ENCODE data around the gene SLC6A19. TPM values are rescaled to one million over a fixed set of nuclear protein-coding genes. Genes with fewer than 3 reads are reported as not detected.

SLC6A19 gene
- polyA plus RNA-seq, 1 of the 3 experiments (the other 2 are of a cell fraction) = not detected

DNA sequence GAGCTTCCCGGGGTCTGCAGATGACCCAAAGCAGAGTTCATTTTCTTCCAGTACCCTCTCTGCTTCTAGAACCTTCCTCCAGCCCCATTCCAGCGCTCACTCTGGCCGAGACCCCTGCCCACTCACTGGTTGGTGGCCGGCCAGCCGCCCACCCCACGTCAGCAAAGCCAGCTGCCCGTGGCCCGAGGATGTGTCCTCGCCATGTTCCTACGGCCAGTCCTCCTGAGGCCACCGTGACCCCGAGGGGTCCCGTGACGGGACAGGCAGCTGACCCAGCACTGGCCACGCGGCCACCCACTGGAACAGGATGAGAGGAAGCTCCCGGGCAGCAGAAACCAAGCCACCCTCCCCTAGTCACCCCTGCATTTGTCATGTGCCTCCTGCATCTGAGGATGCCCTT lies 39.1 kb upstream of the SLC6A19 start:
- no peak overlapping the region for H2AFZ ChIP-seq (ENCODE audit: low read depth)
- H3K79me2 ChIP-seq (ENCODE audit: insufficient read depth) = no peaks in the 10 kb centered on the region
- no peaks in the 10 kb centered on the region for H3K9me2 ChIP-seq
- no peak for DNase-seq
- 70% methylated on average over 11 of the region's 17 CpGs for WGBS (ENCODE audit: low lambda C conversion rate)
- ChIA-PET POLR2A (no interaction called here), CTCF (interaction anchor here (0.9 to 2.3 kb wide), 8 partner anchors 8 to 483 kb away, joined by 3 to 10 read pairs (median 4); partner anchors contain the start of gene NKD2)
- H3K4me3 ChIP-seq (ENCODE audit: low read depth in 2 of 2, low read length in 1 of 2) = no peak overlapping the region
- H3F3A ChIP-seq (replicated peaks; ENCODE audit: insufficient read depth) = no peaks in the 10 kb centered on the region
- no peaks in the 10 kb centered on the region for H3K9me3 ChIP-seq
- H3K27ac ChIP-seq (ENCODE audit: low read depth in 2 of 2, low read length in 1 of 2) = no peak overlapping the region
- H3K27me3 ChIP-seq (ENCODE audit: insufficient read depth) = no peaks in the 10 kb centered on the region
- H3K9ac ChIP-seq = no peak overlapping the region
- TF ChIP-seq FOXM1 (IDR thresholded peaks at IDR 0.05; ENCODE audit: low read depth) (no peak), MEF2A (IDR thresholded peaks at IDR 0.05; ENCODE audit: borderline replicate concordance, low read depth) (no peak), SIN3A (IDR thresholded peaks at IDR 0.05; ENCODE audit: borderline replicate concordance, low read depth, low read length) (no peak), YY1 (IDR thresholded peaks at IDR 0.05; ENCODE audit: low read depth) (no peak), USF2 (IDR thresholded peaks at IDR 0.05; ENCODE audit: borderline replicate concordance, low read depth, low read length) (no peak), ELF1 (IDR thresholded peaks at IDR 0.05) (no peak), TAF1 (IDR thresholded peaks at IDR 0.05; ENCODE audit: borderline replicate concordance, low read depth, low read length) (no peak), RFX5 (IDR thresholded peaks at IDR 0.05; ENCODE audit: low read length) (no peak), TEAD4 (IDR thresholded peaks at IDR 0.05; ENCODE audit: borderline replicate concordance, insufficient read depth) (no peak), EZH2phosphoT487 (IDR thresholded peaks at IDR 0.05; ENCODE audit: borderline replicate concordance, low read depth) (no peak), SMC3 (IDR thresholded peaks at IDR 0.05; ENCODE audit: low read depth, low read length) (no peak)
- TF ChIP-seq, protein P1, sequence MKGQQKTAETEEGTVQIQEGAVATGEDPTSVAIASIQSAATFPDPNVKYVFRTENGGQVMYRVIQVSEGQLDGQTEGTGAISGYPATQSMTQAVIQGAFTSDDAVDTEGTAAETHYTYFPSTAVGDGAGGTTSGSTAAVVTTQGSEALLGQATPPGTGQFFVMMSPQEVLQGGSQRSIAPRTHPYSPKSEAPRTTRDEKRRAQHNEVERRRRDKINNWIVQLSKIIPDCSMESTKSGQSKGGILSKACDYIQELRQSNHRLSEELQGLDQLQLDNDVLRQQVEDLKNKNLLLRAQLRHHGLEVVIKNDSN (IDR thresholded peaks at IDR 0.05; ENCODE audit: borderline replicate concordance, low read depth) = no peak
- no peaks in the 10 kb centered on the region for H3K36me3 ChIP-seq (replicated peaks in 1 of 2; ENCODE audit: control insufficient read depth in 1 of 2, insufficient read depth in 2 of 2, low read length in 1 of 2)
- 0 out of 2 replicates have a peak, but pooled peaks cover 5% of the 10 kb centered on the region for H4K20me1 ChIP-seq (ENCODE audit: insufficient read depth)
- no peak overlapping the region for H3K4me2 ChIP-seq
- H3K4me1 ChIP-seq (ENCODE audit: control insufficient read depth in 1 of 2, insufficient read depth in 2 of 2, low read depth in 1 of 2, low read length in 1 of 2) = peaks cover 0 to 13% of the 10 kb centered on the region in 2 experiments; a peak in 1 of 4 replicates

- ChIA-PET POLR2A (no interaction called here), CTCF (interaction anchor here (0.7 to 2.3 kb wide), 5 partner anchors 12 to 239 kb away, joined by 5 to 10 read pairs (median 6); no protein-coding TSS in a partner anchor)
- Histone ChIP-seq H3F3A (replicated peaks; ENCODE audit: insufficient read depth) (no peaks in the 10 kb centered on the region), H3K4me1 (ENCODE audit: control insufficient read depth in 1 of 2, insufficient read depth in 2 of 2, low read depth in 1 of 2, low read length in 1 of 2) (peaks cover 0 to 17% of the 10 kb centered on the region in 2 experiments; a peak in 1 of 4 replicates), H2AFZ (ENCODE audit: low read depth) (no peak overlapping the region), H3K36me3 (replicated peaks in 1 of 2; ENCODE audit: control insufficient read depth in 1 of 2, insufficient read depth in 2 of 2, low read length in 1 of 2) (no peaks in the 10 kb centered on the region), H3K9ac (no peak overlapping the region), H3K4me2 (no peak overlapping the region), H3K27me3 (ENCODE audit: insufficient read depth) (no peaks in the 10 kb centered on the region), H3K79me2 (ENCODE audit: insufficient read depth) (no peaks in the 10 kb centered on the region), H3K4me3 (ENCODE audit: low read depth in 2 of 2, low read length in 1 of 2) (no peak overlapping the region), H3K27ac (ENCODE audit: low read depth in 2 of 2, low read length in 1 of 2) (no peak overlapping the region), H3K9me2 (no peaks in the 10 kb centered on the region), H4K20me1 (ENCODE audit: insufficient read depth) (0 out of 2 replicates have a peak, but pooled peaks cover 3% of the 10 kb centered on the region), H3K9me3 (no peaks in the 10 kb centered on the region)
- no peak for DNase-seq
- 57% methylated on average over 4 of the region's 8 CpGs for WGBS (ENCODE audit: low lambda C conversion rate)
- TF ChIP-seq TAF1 (IDR thresholded peaks at IDR 0.05; ENCODE audit: borderline replicate concordance, low read depth, low read length) (no peak), TCF12 (IDR thresholded peaks at IDR 0.05) (no peak), FOXM1 (IDR thresholded peaks at IDR 0.05; ENCODE audit: low read depth) (no peak), NRF1 (IDR thresholded peaks at IDR 0.05; ENCODE audit: low read depth, low read length) (no peak), EZH2phosphoT487 (IDR thresholded peaks at IDR 0.05; ENCODE audit: borderline replicate concordance, low read depth) (no peak), EP300 (IDR thresholded peaks at IDR 0.05; ENCODE audit: borderline replicate concordance in 1 of 2, low read depth in 1 of 2, low read length in 1 of 2) (no peak)
- TF ChIP-seq, protein P2, sequence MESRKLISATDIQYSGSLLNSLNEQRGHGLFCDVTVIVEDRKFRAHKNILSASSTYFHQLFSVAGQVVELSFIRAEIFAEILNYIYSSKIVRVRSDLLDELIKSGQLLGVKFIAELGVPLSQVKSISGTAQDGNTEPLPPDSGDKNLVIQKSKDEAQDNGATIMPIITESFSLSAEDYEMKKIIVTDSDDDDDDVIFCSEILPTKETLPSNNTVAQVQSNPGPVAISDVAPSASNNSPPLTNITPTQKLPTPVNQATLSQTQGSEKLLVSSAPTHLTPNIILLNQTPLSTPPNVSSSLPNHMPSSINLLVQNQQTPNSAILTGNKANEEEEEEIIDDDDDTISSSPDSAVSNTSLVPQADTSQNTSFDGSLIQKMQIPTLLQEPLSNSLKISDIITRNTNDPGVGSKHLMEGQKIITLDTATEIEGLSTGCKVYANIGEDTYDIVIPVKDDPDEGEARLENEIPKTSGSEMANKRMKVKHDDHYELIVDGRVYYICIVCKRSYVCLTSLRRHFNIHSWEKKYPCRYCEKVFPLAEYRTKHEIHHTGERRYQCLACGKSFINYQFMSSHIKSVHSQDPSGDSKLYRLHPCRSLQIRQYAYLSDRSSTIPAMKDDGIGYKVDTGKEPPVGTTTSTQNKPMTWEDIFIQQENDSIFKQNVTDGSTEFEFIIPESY (IDR thresholded peaks at IDR 0.05; ENCODE audit: borderline replicate concordance, low read depth) = no peak
These were observed 38.6 kb upstream of the SLC6A19 start for GRCh38 chr5:1162751-1163150.

Measured in SK-N-SH (cell line).